ENCODE measurements around the gene HIF3A.

GRCh38 chr19:46381346-46381745 lies 84.5 kb downstream of the HIF3A start:
- TF ChIP-seq, protein P1, sequence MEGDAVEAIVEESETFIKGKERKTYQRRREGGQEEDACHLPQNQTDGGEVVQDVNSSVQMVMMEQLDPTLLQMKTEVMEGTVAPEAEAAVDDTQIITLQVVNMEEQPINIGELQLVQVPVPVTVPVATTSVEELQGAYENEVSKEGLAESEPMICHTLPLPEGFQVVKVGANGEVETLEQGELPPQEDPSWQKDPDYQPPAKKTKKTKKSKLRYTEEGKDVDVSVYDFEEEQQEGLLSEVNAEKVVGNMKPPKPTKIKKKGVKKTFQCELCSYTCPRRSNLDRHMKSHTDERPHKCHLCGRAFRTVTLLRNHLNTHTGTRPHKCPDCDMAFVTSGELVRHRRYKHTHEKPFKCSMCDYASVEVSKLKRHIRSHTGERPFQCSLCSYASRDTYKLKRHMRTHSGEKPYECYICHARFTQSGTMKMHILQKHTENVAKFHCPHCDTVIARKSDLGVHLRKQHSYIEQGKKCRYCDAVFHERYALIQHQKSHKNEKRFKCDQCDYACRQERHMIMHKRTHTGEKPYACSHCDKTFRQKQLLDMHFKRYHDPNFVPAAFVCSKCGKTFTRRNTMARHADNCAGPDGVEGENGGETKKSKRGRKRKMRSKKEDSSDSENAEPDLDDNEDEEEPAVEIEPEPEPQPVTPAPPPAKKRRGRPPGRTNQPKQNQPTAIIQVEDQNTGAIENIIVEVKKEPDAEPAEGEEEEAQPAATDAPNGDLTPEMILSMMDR (IDR thresholded peaks at IDR 0.05), result no peak
- no peak for TF ChIP-seq POLR2A (IDR thresholded peaks at IDR 0.05)
- no peak for TF ChIP-seq POLR2AphosphoS5 (IDR thresholded peaks at IDR 0.05)
